ENCODE results near the gene LLPH. TPM values are rescaled to one million over a fixed set of nuclear protein-coding genes. Genes with fewer than 3 reads are reported as not detected.

The LLPH gene
- total RNA-seq, 1 donor from 2014 or later, result 19.9 TPM

DNA sequence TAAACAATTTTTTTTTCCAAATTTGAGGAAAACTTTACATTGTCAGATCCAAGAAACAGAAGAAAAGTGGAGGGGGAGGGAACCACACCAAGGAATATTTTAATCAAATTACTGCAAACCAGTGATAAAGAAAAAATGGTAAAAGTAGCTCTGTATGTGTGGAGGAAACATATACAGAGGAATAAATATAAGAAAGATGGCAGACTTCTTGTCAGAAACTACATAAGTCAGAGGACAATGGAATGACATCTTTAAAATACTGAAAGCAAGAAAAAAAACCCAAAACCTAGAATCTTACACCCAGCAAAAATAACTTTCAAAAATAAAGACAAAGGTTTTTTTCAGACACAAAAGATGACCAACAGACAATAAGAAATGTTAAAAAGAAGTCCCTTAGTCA is 10.2 kb upstream of the LLPH start:
- H3K36me3 Mint-ChIP-seq, result peaks cover 41% of the 10 kb centered on the region
- Histone ChIP-seq H3K4me2 (no peak overlapping the region), H3K27ac (no peak overlapping the region), H3K4me1 (no peaks in the 10 kb centered on the region), H3F3A (ENCODE audit: low read depth) (no peaks in the 10 kb centered on the region), H3K27me3 (no peaks in the 10 kb centered on the region), H3K79me2 (ENCODE audit: low read depth) (no peaks in the 10 kb centered on the region), H3K4me3 (no peak overlapping the region), H3K9me3 (ENCODE audit: low read depth) (peaks cover 26% of the 10 kb centered on the region), H2AFZ (replicated peaks) (no peak overlapping the region), H3K9ac (no peak overlapping the region), H3K36me3 (peaks cover 32% of the 10 kb centered on the region), H4K20me1 (ENCODE audit: low read depth) (no peaks in the 10 kb centered on the region)
- H3K9me3 Mint-ChIP-seq, result peaks cover 31% of the 10 kb centered on the region
- no peak overlapping the region for H3K27ac Mint-ChIP-seq
- no peak overlapping the region for H3K4me3 Mint-ChIP-seq
- no peaks in the 10 kb centered on the region for H3K4me1 Mint-ChIP-seq
- TF ChIP-seq EZH2 (IDR thresholded peaks at IDR 0.05) (no peak), EZH2phosphoT487 (IDR thresholded peaks at IDR 0.05) (no peak)
- TF ChIP-seq, protein P1, sequence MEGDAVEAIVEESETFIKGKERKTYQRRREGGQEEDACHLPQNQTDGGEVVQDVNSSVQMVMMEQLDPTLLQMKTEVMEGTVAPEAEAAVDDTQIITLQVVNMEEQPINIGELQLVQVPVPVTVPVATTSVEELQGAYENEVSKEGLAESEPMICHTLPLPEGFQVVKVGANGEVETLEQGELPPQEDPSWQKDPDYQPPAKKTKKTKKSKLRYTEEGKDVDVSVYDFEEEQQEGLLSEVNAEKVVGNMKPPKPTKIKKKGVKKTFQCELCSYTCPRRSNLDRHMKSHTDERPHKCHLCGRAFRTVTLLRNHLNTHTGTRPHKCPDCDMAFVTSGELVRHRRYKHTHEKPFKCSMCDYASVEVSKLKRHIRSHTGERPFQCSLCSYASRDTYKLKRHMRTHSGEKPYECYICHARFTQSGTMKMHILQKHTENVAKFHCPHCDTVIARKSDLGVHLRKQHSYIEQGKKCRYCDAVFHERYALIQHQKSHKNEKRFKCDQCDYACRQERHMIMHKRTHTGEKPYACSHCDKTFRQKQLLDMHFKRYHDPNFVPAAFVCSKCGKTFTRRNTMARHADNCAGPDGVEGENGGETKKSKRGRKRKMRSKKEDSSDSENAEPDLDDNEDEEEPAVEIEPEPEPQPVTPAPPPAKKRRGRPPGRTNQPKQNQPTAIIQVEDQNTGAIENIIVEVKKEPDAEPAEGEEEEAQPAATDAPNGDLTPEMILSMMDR (IDR thresholded peaks at IDR 0.05), result no peak
- no peak for DNase-seq (ENCODE audit: low spot score)
- peaks cover 2% of the 10 kb centered on the region for H3K27me3 Mint-ChIP-seq (ENCODE audit: insufficient read depth, low read depth)

- no peaks in the 10 kb centered on the region for H3K4me1 ChIP-seq
- no peak overlapping the region for H3K9ac ChIP-seq
- no peaks in the 10 kb centered on the region for H3F3A ChIP-seq (ENCODE audit: low read depth)
- peaks cover 26% of the 10 kb centered on the region for H3K9me3 ChIP-seq (ENCODE audit: low read depth)
- H2AFZ ChIP-seq (replicated peaks), result no peak overlapping the region
- H3K27ac ChIP-seq, result no peak overlapping the region
- H3K9me3 Mint-ChIP-seq, result peaks cover 31% of the 10 kb centered on the region
- no peaks in the 10 kb centered on the region for H3K4me1 Mint-ChIP-seq
- H3K4me3 Mint-ChIP-seq, result no peak overlapping the region
- no peak for DNase-seq (ENCODE audit: low spot score)
- peaks cover 26% of the 10 kb centered on the region for H3K36me3 ChIP-seq
- peaks cover 39% of the 10 kb centered on the region for H3K36me3 Mint-ChIP-seq
- no peak overlapping the region for H3K4me3 ChIP-seq
- H3K27me3 Mint-ChIP-seq (ENCODE audit: insufficient read depth, low read depth), result peaks cover 2% of the 10 kb centered on the region
- TF ChIP-seq EZH2phosphoT487 (IDR thresholded peaks at IDR 0.05), result no peak
- TF ChIP-seq EZH2 (IDR thresholded peaks at IDR 0.05), result no peak
- TF ChIP-seq, protein P1 (IDR thresholded peaks at IDR 0.05), result no peak
- no peaks in the 10 kb centered on the region for H3K27me3 ChIP-seq
- no peak overlapping the region for H3K4me2 ChIP-seq
- H3K27ac Mint-ChIP-seq, result no peak overlapping the region
- H4K20me1 ChIP-seq (ENCODE audit: low read depth), result no peaks in the 10 kb centered on the region
- H3K79me2 ChIP-seq (ENCODE audit: low read depth), result no peaks in the 10 kb centered on the region
Observed at GRCh38 chr12:66139328-66139727, 8.8 kb upstream of the LLPH start.

- H3K9ac ChIP-seq, result no peak overlapping the region
- H2AFZ ChIP-seq (replicated peaks), result no peak overlapping the region
- no peaks in the 10 kb centered on the region for H3K27me3 ChIP-seq
- no peaks in the 10 kb centered on the region for H3F3A ChIP-seq (ENCODE audit: low read depth)
- H3K4me3 ChIP-seq, result no peak overlapping the region
- H3K4me3 Mint-ChIP-seq, result no peak overlapping the region
- no peaks in the 10 kb centered on the region for H3K4me1 Mint-ChIP-seq
- no peak overlapping the region for H3K4me2 ChIP-seq
- peaks cover 26% of the 10 kb centered on the region for H3K9me3 ChIP-seq (ENCODE audit: low read depth)
- no peak overlapping the region for H3K27ac ChIP-seq
- H3K4me1 ChIP-seq, result no peaks in the 10 kb centered on the region
- H3K36me3 Mint-ChIP-seq, result peaks cover 40% of the 10 kb centered on the region
- H3K27me3 Mint-ChIP-seq (ENCODE audit: insufficient read depth, low read depth), result peaks cover 2% of the 10 kb centered on the region
- H3K36me3 ChIP-seq, result peaks cover 31% of the 10 kb centered on the region
- TF ChIP-seq EZH2 (IDR thresholded peaks at IDR 0.05) (no peak), EZH2phosphoT487 (IDR thresholded peaks at IDR 0.05) (no peak)
- TF ChIP-seq, protein P1 (IDR thresholded peaks at IDR 0.05), result no peak
- H4K20me1 ChIP-seq (ENCODE audit: low read depth), result no peaks in the 10 kb centered on the region
- no peak overlapping the region for H3K27ac Mint-ChIP-seq
- H3K9me3 Mint-ChIP-seq, result peaks cover 33% of the 10 kb centered on the region
- H3K79me2 ChIP-seq (ENCODE audit: low read depth), result no peaks in the 10 kb centered on the region
- no peak for DNase-seq (ENCODE audit: low spot score)
Observed at GRCh38 chr12:66137937-66138336, 7.4 kb upstream of the LLPH start.

All from neural progenitor cell (in vitro differentiated cells).